IPS-15b (cell line): Measurements from ENCODE around the gene STAT3.
A peak's percentile ranks its signal among the peaks of the same experiment; 100 is the strongest.
"Not testable (repeated sequence)": the region's sequence is repeated elsewhere in the genome, so short reads cannot be mapped to it uniquely, and the experiment has no call there.

Source experiments
- H3K27me3 ChIP-seq: one replicate; pipeline ENCODE4 v1.6.1; 2013; ENCODE audit warnings: low read length; ENCODE audit not compliant: control insufficient read depth, insufficient read depth
- H3K36me3 ChIP-seq: one replicate; pipeline ENCODE4 v1.6.1; 2013; ENCODE audit warnings: low read length; ENCODE audit not compliant: control insufficient read depth, insufficient read depth
- H3K4me1 ChIP-seq: one replicate; pipeline ENCODE4 v1.6.1; 2013; ENCODE audit warnings: mild to moderate bottlenecking, low read length; ENCODE audit not compliant: control insufficient read depth, insufficient read depth
- H3K4me3 ChIP-seq: one replicate; pipeline ENCODE4 v1.5.1; 2013; ENCODE audit warnings: low read depth, low read length
- H3K9ac ChIP-seq: one replicate; pipeline ENCODE4 v1.6.1; 2013; ENCODE audit warnings: low read depth, mild to moderate bottlenecking, low read length
- H3K9me3 ChIP-seq: one replicate; pipeline ENCODE4 v1.6.1; 2013; ENCODE audit warnings: mild to moderate bottlenecking, low read length; ENCODE audit not compliant: control insufficient read depth, insufficient read depth

STAT3 gene

GRCh38 chr17:42337442-42337841 is 50.8 kb downstream of the STAT3 start:
- no peak overlapping the region for H3K4me3 ChIP-seq
- H3K36me3 ChIP-seq = peaks cover 44% of the 10 kb centered on the region
- no peaks in the 10 kb centered on the region for H3K27me3 ChIP-seq
- no peaks in the 10 kb centered on the region for H3K4me1 ChIP-seq
- H3K9me3 ChIP-seq = no peaks in the 10 kb centered on the region
- H3K9ac ChIP-seq = no peak overlapping the region

GRCh38 chr17:42334677-42335076 is 53.6 kb downstream of the STAT3 start:
- peaks cover 41% of the 10 kb centered on the region for H3K36me3 ChIP-seq

GRCh38 chr17:42333053-42333452 is 55.2 kb downstream of the STAT3 start:
- peaks cover 13% of the 10 kb centered on the region for H3K4me1 ChIP-seq
- no peaks in the 10 kb centered on the region for H3K9me3 ChIP-seq
- H3K27me3 ChIP-seq = no peaks in the 10 kb centered on the region
- H3K4me3 ChIP-seq = no peak overlapping the region
- H3K36me3 ChIP-seq = peaks cover 34% of the 10 kb centered on the region
- H3K9ac ChIP-seq = no peak overlapping the region

More at GRCh38 chr17:42334677-42335076, 53.6 kb downstream of the STAT3 start:
- peaks cover 4% of the 10 kb centered on the region for H3K4me1 ChIP-seq
- H3K4me3 ChIP-seq = no peak overlapping the region
- H3K9me3 ChIP-seq = no peaks in the 10 kb centered on the region
- no peaks in the 10 kb centered on the region for H3K27me3 ChIP-seq
- H3K9ac ChIP-seq = no peak overlapping the region

GRCh38 chr17:42329025-42329976 is 58.9 kb downstream of the STAT3 start:
- Histone ChIP-seq H3K9ac (peak overlapping the region; percentile 19), H3K4me3 (no peak overlapping the region)

GRCh38 chr17:42325026-42325425 is 63.2 kb downstream of the STAT3 start:
- Histone ChIP-seq H3K9ac (no peak overlapping the region), H3K4me1 (peaks cover 16% of the 10 kb centered on the region), H3K36me3 (peaks cover 11% of the 10 kb centered on the region), H3K4me3 (no peak overlapping the region), H3K9me3 (no peaks in the 10 kb centered on the region), H3K27me3 (no peaks in the 10 kb centered on the region)

More at GRCh38 chr17:42329025-42329976, 58.9 kb downstream of the STAT3 start:
- no peaks in the 10 kb centered on the region for H3K27me3 ChIP-seq
- peaks cover 21% of the 10 kb centered on the region for H3K36me3 ChIP-seq
- H3K4me1 ChIP-seq = peaks cover 13% of the 10 kb centered on the region
- H3K9me3 ChIP-seq = no peaks in the 10 kb centered on the region

DNA sequence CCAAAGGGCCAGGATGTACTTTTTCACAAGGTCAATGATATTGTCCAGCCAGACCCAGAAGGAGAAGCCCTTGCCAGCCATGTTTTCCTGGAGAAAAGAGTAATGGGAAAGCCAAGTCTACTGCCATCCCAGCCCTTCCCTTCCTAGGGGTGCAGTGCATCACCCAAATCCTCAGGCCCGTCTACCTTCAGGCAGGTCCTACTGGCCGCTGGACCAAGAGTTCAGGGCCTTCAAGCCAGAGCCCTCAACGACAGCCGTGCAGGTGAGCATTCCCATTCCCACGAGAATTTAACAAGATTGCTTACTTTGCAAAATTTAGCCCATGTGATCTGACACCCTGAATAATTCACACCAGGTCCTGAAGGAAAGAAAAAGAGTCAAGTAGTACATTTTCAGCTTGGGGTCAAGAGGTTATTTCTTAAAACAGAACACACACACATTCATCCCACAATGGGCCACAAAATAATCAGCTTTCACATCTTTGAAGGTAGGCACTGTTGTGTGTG is 64.9 kb downstream of the STAT3 start:
- peaks cover 5% of the 10 kb centered on the region for H3K4me1 ChIP-seq
- no peaks in the 10 kb centered on the region for H3K9me3 ChIP-seq
- H3K36me3 ChIP-seq = peaks cover 17% of the 10 kb centered on the region
- no peaks in the 10 kb centered on the region for H3K27me3 ChIP-seq
- no peak overlapping the region for H3K4me3 ChIP-seq
- H3K9ac ChIP-seq = no peak overlapping the region

- Histone ChIP-seq H3K27me3 (no peaks in the 10 kb centered on the region), H3K36me3 (peaks cover 17% of the 10 kb centered on the region), H3K4me1 (peaks cover 5% of the 10 kb centered on the region), H3K9me3 (no peaks in the 10 kb centered on the region), H3K4me3 (no peak overlapping the region), H3K9ac (no peak overlapping the region)
Observed at GRCh38 chr17:42322382-42323267, 65.6 kb downstream of the STAT3 start.

GRCh38 chr17:42321555-42321954 is 66.7 kb downstream of the STAT3 start:
- Histone ChIP-seq H3K36me3 (peaks cover 22% of the 10 kb centered on the region), H3K9ac (no peak overlapping the region), H3K9me3 (no peaks in the 10 kb centered on the region), H3K4me1 (peaks cover 5% of the 10 kb centered on the region), H3K4me3 (no peak overlapping the region), H3K27me3 (no peaks in the 10 kb centered on the region)

GRCh38 chr17:42317967-42318366 is 70.3 kb downstream of the STAT3 start:
- not testable (repeated sequence) for H3K4me1 ChIP-seq, H3K4me3 ChIP-seq, H3K27me3 ChIP-seq, H3K9me3 ChIP-seq, H3K9ac ChIP-seq
- peaks cover 21% of the 10 kb centered on the region for H3K36me3 ChIP-seq

- Histone ChIP-seq H3K27me3 (no peaks in the 10 kb centered on the region), H3K36me3 (peaks cover 20% of the 10 kb centered on the region), H3K4me1 (peaks cover 2% of the 10 kb centered on the region), H3K9me3 (no peaks in the 10 kb centered on the region), H3K4me3 (no peak overlapping the region), H3K9ac (no peak overlapping the region)
Observed at GRCh38 chr17:42317266-42317845, 70.9 kb downstream of the STAT3 start.

DNA sequence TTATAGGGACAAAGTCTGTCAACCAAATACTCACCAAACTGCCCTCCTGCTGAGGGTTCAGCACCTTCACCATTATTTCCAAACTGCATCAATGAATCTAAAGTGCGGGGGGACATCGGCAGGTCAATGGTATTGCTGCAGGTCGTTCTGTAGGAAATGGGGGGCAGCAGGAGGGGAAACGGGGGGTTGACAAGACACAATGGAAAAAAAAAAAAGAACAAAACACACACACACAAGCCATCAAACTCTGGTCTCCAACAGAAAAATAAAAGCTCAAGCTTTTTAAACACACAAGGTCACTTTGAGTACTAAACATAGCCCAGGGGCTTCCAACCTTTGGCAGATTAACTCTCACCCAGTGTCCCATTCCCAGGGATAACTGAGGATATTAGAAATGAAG is 71.5 kb downstream of the STAT3 start:
- peaks cover 3% of the 10 kb centered on the region for H3K4me1 ChIP-seq
- no peaks in the 10 kb centered on the region for H3K27me3 ChIP-seq
- H3K4me3 ChIP-seq = no peak overlapping the region
- H3K36me3 ChIP-seq = peaks cover 20% of the 10 kb centered on the region
- no peaks in the 10 kb centered on the region for H3K9me3 ChIP-seq
- no peak overlapping the region for H3K9ac ChIP-seq
